Epithelial cell of proximal tubule (primary cell): ENCODE data around the gene OR51M1. TPM values are rescaled to one million over a fixed set of nuclear protein-coding genes. Genes with fewer than 3 reads are reported as not detected.

Experiments used
- DNase-seq: peaks from one replicate; pipeline ENCODE4 v3.0.0-alpha.2; 2011; ENCODE audit warnings: low read depth
- H3K4me3 ChIP-seq: 2 replicates; pipeline ENCODE4 v1.5.1; 2011; ENCODE audit warnings: low read depth, mild to moderate bottlenecking, low read length
- total RNA-seq: library from RNA; depleted of rRNA; stranded (reverse); fragments of >200 nt; gene quantifications from 2 replicates; pipeline ENCODE4 v1.2.3, GENCODE V29; 2015
- TF ChIP-seq, protein P1 (sequence below): conservative IDR thresholded peaks from 2 replicates; pipeline ENCODE4 v1.5.1; 2012; ENCODE audit warnings: low read depth, mild to moderate bottlenecking, low read length

The OR51M1 gene
- total RNA-seq, 1 donor from 2014 or later: not detected

DNA sequence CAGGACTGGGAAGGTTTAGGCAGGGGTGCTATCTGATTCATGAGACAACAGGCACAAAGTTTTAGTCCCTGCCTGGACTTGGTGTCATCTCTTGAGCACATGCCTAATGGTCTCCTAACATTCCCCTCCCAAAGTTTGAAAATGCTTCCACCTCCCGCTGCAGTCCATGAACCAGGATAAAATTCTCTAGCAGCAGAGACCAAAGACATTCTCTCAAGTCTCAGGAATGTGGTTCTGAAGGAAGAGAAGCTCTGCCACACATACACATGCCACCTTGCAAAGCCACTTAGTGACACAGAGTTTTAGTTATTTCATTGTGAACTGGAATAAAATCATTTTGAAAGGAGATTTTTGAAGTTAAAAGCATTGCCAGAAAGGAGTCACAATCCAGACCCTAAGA lies 16.8 kb upstream of the OR51M1 start:
- no peak for DNase-seq
- no peak overlapping the region for H3K4me3 ChIP-seq
- TF ChIP-seq, protein P1, sequence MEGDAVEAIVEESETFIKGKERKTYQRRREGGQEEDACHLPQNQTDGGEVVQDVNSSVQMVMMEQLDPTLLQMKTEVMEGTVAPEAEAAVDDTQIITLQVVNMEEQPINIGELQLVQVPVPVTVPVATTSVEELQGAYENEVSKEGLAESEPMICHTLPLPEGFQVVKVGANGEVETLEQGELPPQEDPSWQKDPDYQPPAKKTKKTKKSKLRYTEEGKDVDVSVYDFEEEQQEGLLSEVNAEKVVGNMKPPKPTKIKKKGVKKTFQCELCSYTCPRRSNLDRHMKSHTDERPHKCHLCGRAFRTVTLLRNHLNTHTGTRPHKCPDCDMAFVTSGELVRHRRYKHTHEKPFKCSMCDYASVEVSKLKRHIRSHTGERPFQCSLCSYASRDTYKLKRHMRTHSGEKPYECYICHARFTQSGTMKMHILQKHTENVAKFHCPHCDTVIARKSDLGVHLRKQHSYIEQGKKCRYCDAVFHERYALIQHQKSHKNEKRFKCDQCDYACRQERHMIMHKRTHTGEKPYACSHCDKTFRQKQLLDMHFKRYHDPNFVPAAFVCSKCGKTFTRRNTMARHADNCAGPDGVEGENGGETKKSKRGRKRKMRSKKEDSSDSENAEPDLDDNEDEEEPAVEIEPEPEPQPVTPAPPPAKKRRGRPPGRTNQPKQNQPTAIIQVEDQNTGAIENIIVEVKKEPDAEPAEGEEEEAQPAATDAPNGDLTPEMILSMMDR: no peak

DNA sequence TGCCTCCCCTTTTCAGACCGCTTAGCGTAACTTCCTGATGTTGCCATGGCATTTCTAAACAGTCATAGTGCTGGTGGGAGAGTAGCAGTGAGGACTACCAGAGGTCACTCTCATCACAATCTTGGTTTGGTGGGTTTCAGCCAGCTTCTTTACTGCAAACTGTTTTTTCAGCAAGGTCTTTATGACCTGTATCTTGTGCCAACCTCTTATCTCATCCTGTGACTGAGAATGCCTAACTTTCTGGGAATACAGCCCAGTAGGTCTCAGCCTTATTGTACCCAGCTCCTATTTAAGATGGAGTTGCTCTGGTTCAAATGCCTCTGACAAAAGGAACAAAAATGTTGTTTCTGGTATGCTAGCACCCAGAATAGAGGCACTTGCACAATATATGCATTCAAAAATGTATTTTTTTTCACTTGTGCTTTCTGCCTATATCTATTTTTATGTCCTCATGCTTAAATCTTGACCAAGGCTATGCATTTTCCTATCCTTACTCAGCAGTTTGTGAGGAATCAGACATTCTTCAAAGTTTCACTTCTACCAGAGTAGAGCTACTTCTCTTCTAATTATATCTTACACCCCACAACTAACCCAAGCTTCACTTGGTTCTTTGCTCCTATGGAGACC lies 16.1 kb upstream of the OR51M1 start:
- no peak overlapping the region for H3K4me3 ChIP-seq
- no peak for DNase-seq
- TF ChIP-seq, protein P1: no peak

DNA sequence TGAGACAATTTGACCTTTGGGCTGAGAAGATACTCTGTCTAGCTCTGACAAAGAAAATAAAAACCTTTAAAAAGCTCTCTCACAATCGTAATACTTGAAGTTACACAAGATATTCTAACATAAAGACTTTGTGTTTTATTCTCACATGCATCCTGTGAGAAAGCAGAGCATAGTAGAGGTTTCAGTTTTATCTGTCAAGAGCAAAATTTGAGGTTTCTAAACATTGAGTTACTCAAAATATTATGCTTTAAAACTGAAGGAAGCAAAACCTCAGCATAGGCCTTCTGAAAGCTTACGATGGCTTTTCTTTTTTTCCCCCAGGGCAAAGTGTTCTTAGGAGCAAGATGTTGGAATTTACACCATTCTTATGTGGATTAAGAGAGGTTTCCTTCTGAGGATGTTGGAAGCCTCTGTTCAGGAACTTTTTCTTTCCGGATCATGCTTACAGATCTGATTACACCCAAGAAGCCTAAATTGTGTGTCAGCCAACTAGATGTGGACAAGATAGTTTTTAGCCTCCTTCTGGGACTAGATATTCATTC lies 15.0 kb upstream of the OR51M1 start:
- DNase-seq: no peak
- no peak overlapping the region for H3K4me3 ChIP-seq
- TF ChIP-seq, protein P1: no peak

DNA sequence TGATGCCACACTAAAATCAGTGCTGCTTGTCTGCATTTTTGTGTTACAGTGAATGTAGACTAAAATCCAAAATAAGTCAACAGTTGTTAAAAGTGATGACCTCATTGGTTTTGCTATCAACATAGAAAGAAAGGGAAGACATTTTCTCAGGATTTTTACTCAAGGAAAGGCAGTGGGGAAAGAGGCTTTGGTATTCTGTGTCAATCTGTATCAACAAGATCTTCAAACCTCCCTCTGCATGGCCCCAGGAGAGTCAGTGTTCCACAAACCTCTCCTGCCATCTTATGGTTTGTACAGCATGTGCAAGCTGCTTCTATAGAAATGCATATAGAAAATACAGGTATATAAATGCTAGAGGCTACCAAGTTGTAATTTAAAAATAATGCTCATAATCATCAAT lies 13.8 kb upstream of the OR51M1 start:
- no peak overlapping the region for H3K4me3 ChIP-seq
- no peak for DNase-seq
- TF ChIP-seq, protein P1: peak; percentile 22

DNA sequence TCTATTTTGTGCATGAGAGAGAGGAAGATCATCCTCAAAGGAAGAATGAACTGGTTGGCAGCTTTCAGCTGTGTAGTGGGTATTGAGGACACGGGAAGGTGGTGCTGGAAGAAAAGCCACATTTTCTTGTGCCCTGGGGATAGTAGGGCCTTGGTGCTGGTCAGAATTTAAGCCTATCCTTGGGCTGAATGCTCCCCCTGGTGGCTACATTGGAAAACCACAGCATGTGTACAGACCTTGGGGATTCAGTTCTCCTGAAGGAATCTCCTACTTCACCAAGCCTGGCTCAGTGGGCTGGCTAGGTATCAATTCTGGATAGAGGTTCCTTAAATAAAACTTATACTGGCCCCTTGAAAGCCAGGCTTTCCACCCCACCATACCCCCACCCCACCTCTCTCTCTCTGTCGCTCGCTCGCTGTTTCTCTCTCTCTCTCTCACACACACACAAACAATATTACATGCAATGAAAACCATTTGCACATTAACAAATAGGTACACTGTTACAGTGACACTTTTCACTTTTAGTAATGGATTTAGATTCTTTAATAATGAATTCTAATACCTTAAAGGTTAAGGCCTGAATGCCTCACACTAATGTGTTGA lies 2.8 kb upstream of the OR51M1 start:
- H3K4me3 ChIP-seq: no peak overlapping the region
- peak; percentile 20 for DNase-seq
- TF ChIP-seq, protein P1: peak; percentile 92

DNA sequence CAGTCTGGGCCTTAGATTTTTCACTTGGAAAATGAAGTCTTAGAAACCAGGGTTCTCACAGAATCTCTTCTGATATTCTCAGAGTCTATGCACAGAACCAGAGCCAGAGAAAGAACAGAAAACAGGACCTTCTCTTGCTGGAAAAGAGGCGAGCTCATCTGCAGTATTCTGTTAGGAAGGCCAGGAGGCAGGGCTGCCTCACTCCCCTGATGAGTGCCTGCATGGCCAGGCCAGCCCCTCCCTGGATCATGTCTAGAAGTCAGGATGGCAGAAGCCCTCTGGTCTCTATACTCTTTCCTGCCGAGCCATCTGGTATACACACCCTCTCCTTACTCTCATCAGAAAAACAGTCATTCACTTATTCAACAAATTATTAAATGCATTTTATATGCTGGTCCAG lies 723 bp downstream of the OR51M1 start:
- TF ChIP-seq, protein P1: no peak
- H3K4me3 ChIP-seq: no peak overlapping the region
- DNase-seq: no peak

DNA sequence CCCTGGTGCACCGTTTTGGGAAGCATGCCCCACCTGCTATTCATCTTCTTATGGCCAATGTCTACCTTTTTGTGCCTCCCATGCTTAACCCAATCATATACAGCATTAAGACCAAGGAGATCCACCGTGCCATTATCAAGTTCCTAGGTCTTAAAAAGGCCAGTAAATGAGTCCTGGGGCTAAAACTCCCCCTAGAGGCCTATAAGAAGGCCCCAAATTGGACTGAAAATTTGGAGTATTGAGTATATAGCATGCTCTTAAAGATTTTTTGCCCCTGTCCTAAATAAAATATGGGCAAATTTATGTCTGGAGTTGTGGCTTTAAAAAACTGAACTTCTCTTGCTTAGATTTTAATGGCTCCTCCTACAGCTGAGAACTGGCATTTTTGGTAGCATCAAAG lies 6.6 kb downstream of the OR51M1 start:
- no peak for DNase-seq
- no peak overlapping the region for H3K4me3 ChIP-seq
- TF ChIP-seq, protein P1: peak; percentile 10
